ENCODE results near the gene LYPLAL1.

GRCh38 chr1:219151467-219151866, 22.2 kb upstream of the LYPLAL1 start:
- TF ChIP-seq CTCF (IDR thresholded peaks at IDR 0.05; ENCODE audit: insufficient read depth, low read length, poor library complexity, severe bottlenecking) (no peak), EZH2phosphoT487 (conservative IDR thresholded peaks at IDR 0.05; ENCODE audit: low read length) (no peak)

Measured in SU-DHL-6 (cell line).